GM19025 (cell line): ENCODE measurements around the gene CDH24.

Experiments used
- ATAC-seq: cut with Tn5 transposase; IDR thresholded peaks from one replicate; pipeline ENCODE4 v1.9.1; 2021; ENCODE audit warnings: mild to moderate bottlenecking, low read depth, moderate library complexity; ENCODE audit not compliant: unreplicated experiment

The CDH24 gene

DNA sequence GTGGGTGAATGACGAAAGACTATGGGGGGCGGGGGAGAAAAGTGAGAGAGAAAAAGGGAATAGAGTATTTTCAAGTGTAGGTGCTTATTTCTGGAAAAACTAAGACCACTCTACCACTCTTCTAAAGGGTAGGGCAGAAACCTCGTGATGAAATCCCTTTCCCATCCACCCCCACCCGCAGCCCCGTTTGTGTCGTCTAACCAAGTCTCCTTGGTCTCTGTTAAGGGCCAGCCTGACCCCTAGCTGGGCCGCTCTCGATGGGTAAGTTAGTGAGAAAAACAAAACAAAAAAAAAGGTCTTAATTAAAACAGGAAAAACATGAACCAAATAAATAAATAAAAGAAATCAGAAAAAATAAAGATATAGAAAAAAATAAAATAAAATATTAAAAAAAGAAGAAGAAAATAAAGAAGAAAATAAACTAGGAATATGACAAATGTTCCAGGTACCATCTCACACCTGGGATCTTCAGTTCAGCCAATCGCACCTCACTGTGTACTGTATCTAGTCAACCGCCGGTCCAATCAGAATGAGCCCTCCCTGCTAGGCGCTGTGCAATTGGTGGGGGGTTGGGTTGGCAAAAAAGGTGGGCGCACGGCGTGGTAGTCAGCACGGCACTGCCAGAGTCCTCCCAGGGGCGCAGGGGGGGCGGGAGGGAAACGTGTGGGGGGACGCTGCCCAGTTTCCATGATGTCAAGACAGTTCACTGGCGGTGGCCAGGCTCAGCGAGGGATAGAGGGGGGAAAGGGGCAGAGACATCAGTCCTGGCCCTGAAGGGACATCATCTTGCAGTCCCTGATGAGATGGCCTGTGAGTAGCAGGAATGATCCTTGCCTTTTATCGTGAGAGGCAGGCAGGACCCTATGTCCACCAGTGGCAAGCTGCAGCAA is 9.8 kb upstream of the CDH24 start:
- ATAC-seq, result no peak

DNA sequence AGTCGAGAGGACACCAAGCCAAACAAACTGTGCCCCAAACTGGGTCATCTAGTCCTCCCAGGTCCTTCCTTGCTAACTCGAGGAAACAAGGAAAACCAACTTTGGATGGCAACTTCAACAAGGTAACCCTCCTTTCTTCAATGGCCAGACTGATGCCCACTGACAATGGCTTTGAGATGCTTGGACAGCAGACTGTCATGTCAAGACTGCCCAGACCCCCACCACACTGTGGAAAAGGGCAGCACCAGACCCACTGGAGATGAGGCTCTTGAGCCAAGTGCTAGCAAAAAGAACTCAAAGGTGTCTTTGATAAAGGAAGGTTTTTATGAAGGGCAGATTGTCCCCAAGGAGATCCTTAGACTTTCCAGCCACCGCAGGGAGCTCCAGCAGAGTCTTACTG is 9.0 kb upstream of the CDH24 start:
- no peak for ATAC-seq

DNA sequence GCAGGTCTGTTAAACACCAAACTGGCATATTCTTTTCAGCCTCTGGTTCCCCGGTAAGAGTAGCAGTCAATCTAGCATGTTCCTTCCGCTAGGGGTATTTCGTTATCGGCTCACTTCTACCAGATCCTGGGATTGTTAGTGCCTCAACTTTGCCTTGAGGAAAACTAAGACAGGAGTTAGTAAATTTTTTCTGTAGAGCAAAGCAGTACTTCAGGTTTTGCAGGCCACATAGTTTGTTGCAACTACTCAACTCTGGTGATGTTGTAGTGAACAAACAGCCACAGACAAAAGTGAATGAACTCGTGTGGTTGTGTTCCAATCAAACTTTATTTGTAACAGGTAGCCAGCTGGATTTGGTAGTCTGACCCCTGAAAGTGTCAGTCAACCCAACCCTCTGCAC is 6.3 kb upstream of the CDH24 start:
- ATAC-seq, result no peak

DNA sequence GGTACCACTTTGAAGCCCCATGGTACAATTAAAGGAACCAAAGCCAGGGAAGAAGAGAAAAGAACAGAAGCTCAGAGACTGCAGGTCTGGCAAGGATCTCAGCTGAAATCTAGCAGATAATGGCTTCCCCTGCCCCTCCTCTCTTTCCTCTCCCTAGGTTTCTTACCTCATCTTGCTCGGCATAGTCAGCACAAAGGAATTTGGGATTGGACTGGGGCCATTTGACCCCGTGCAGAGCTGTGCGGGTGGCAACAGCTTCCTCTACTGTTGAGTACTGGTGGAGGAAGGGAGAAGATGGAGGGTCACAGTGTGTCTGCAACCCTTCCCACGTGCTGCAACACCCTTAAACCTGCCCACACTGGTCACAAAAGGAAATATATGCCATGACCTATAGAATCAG is 4.7 kb upstream of the CDH24 start:
- ATAC-seq, result no peak

DNA sequence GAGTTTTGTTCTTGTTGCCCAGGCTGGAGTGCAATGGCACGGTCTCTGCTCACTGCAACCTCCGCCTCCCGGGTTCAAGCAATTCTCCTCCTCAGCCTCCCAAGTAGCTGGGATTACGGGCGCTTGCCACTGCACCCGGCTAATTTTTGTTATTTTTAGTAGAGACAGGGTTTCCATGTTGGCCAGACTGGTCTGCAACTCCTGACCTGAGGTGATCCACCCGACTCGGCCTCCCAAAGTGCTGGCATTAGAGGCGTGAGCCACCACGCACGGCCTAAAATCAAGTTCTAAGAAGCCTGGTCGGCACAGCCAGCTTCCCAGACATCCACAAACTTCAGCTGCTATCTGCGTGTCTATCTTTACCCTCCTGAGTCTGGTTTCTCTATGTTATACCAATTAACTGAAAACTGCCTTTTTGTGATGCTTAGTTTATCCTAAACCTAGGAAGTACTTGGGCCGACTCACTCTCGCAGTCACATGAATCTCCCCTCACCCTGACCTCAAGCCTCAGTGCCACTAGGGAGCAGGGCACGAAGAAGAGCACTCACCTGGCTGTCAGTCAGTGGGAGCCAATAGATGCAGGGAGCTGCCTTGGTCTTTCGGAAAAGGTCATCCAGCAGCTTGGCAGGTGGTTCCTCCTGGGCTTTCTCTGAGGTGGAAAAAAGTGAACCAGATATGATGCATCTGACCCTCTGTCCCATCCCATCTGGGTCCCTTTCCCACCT is 3.4 kb upstream of the CDH24 start:
- no peak for ATAC-seq

DNA sequence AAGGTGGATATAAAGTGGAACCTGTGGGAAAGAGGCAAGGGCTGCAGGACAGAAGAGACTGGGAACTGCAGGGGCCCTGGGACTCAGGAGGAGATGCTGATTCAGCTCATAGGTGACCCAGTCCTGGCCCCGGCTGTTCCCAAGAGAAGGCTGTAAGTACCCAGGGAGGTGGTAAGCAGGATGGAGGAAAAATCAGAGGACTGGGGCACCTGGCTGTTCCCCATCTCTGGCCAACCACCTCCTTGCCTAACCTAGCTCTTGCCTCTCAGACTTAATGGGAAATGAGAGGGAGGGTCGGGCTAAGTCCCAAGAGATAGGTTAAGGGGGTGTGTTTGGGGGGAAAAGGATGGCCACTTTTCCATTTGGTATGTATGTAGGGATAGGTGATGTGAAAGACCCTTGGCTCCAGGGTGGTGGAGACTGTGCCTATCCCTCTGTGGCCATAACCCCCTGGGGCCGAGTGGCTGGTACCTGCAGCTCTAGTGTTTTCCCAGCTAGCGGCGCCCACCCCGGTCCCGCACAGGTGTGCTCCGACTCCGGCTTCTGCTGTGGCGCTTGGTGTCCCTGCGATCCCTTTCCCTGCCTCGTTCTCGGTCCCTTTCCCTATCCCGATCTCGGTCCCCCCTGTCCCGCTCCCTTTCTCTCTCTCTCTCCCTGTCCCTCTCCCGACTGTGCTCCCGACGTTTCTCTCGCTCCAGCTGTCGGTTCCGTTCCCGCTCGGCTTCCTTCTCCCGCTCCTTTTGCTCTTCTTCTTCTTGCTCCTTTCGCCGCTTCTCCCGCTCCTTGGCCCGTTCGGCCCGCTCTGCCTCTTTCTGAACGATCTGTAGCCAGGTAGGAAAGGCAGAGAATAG is 1.6 kb upstream of the CDH24 start:
- ATAC-seq, result no peak

DNA sequence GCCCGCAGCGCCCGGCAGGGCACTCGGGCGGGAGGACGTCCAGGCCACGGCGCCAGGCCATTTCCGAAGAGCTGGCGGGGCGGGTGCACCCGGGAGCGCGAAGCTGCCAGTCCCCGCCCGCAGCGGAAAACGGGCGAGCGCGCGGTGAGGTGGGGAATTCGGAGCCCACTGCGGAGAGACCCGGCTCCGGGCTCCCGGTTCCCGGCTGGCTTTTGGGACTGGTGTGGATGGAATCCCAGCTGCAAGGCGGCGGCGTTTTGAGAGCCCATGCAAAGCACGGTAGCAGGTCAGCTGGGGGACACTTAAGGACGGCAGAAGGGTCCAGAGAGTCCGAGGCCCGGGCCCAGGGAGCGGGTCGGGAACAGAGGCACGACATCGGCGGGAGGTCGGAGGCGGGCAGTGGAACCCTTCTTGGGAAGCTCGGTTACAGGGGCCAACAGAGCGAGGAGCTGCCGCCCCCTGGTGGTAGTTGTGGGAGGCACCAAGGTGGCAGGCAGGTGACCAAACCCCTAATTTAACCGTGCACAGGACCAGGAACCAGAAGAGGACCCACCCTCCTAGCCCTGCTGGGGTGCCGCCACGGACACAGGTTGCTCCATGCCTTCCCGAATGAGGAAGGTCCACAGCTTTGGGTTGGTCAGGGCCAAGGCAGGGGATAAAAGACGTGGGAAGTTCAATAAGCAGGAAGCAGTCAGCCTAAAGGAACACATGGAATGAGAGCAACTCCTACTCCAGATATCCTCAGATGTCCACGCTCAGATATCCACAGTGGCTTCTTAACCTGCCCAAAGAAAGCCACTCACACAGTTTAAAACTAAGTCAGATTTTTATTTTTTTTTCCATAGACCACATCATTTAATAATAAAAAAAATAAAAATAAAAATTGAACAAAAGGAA is 685 bp upstream of the CDH24 start:
- ATAC-seq, result peak; percentile 45

DNA sequence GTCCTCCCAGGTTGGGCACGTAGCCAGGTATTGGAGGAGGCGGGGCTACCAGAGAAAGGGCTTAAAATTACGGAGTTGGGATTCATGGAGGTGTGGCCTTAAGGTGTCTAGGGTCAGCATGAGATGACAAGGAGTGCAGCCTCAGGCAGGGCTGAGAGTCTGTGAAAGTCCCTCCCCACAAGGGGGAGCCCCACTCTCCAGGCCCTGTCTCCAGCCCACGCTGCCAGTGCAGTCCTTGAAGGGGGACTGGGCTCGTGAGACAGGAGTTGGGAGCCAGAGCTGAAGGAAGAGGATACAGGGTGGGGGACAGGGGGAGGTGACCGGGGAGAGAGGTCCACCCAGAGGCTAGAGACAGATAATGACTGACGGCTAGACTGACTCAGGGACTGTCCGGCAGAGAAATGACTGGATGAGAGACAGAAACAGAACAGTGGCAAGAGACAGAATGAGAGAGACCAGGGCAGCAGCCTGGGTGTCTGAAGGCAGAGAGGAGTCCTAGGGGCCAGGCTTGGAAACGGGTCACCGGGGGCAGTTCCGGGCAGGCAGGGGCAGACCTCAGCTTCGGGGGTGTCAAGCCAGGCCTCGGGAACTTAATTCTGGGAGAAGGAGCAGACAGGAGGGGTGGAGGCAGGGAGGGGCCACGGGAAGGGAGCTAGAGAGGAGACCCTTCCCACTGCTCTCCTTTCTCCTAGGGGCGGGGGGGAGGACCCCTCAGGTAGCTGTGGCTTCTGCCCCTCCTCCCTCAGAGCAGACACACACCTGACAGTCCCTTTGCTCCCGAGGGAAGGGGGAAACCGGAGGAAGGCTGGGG is 970 bp downstream of the CDH24 start:
- ATAC-seq, result peak; percentile 47

DNA sequence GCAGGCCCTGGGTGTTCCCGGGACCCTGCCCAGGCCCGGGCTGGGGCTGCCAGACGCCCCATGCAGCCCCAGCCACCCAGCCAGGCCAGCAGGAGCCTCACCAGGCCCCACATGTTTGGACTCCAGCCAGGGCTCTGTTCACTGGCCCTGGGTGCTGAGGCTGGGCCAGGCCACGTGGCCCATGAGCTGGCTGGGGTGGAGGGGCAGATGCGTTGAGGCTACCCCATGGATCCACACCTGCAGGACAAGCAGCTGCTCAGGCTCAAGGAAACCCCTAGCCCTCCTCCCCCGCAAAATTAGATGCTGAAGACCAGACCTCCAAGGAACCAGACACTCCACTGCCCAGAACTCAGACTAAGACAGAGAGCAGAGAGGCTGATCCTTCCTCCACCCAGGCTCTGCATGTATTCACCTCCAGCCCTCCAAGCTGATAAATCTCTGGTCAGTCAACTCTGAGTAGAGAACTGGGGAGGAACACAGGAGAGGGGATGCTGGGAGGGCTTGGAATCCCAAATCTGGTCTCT is 1.6 kb downstream of the CDH24 start:
- ATAC-seq, result no peak

DNA sequence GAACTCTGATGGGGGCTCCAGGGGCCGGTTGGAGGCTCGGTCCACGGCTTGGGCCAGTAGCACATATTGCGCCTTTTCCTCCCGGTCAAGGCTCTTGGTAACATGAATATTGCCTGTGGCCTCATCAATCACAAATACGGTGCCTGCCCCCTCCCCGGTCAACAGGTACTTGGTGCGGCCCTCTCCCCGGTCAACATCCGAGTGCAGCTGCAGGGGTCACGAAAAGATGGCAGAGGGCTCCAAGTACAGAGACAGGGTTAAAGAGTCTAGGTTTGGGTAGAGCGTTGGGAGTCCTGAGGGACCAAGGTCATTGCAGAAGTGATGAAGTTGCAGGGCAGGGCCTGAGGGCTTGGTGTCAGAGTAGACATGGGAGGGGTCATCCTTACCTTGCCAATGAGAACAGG is 2.2 kb downstream of the CDH24 start:
- no peak for ATAC-seq

DNA sequence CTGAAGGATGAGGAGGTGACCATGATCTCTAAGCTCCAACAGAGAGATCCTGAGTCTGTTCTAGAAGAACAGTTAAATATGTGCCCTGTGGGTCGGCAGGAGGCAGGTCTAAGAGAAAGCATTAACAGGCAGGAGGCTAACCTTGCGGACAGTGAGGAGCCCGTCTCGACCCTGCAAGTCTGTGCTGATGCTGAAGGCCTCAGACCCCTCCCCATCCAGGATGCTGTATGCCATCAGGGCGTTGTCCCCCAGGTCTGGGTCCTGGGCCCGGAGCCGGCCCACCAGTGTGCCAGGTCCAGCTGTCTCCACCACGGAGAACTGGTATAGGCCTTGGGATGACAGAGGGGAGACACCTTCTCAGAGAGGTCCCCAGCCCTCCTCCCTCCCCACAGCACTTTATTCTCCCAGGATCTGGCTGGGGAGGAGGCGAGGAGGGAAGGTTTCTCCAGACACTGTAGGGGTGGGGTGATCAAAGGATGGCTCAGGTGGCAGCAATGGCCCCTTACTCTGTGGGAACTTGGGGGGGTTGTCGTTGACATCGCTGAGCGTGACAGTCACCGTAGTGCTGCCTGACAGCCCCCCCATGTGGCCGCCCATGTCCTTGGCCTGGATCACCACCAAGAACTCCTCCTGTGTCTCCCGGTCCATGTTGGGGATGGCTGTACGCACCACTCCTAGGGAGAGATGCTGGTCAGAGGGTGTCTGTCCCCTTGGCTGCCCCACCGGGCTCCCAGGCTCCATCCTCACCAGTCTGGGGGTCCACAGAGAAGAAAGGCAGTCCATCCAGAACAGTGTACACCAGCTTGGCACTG is 3.1 kb downstream of the CDH24 start:
- ATAC-seq, result no peak

DNA sequence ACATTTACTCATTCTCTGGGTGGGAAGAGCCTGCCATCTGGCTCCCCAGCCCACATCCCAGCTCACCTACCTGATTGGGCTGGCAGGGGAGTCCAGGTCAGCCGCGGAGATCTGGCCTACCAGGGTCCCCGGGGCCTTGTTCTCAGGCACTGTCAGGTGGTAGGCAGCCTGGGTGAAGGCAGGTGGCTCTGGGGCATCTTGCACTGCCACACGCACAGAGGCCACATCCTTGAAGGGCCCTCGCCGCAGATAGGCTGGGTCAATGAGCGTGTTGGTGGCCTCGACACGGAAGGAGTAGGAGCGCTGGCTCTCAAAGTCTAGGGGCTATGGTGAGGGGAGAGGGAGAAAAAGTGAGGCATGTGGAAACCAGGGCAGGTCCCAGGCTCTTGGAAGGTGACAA is 3.9 kb downstream of the CDH24 start:
- ATAC-seq, result no peak

DNA sequence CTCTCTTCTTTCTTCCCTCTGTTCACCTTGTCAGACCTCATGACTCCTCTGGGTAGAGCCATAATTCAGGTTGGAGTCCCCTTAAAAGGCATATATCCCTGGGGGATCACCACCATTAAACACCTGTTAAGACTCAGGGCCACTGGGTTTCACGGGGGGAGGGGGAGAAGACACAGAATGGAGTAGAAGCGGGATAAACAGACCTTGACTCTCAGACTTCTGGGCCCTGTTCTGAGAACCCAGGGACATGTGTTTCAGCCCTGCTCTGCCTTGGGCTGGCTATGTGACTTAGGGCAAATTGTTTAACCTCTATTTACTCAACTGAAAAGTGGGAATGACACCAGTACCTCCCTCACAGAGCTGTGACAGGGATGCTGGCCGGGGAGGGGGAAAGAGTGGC is 4.6 kb downstream of the CDH24 start:
- no peak for ATAC-seq

DNA sequence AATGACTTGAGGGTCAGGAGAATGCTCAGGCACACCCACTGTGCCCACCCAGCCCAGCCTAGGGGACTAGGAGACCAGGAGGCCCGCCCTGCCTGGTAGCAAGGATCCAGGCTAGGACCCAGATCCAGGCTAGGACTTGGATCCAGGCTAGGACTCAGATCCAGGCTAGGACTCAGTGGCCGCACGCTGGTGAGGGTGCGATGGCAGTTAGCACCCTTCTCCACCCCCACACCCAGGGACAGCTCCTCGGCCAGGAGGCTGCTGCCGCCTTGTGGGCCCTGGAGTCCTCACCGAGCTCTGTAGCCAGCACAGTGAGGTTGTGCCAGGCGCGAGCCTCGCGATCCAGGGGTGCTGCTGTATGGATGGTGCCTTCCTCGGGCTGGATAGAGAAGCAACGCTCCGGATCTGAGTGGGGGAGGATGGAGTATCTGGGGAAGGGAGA is 5.1 kb downstream of the CDH24 start:
- ATAC-seq, result no peak

DNA sequence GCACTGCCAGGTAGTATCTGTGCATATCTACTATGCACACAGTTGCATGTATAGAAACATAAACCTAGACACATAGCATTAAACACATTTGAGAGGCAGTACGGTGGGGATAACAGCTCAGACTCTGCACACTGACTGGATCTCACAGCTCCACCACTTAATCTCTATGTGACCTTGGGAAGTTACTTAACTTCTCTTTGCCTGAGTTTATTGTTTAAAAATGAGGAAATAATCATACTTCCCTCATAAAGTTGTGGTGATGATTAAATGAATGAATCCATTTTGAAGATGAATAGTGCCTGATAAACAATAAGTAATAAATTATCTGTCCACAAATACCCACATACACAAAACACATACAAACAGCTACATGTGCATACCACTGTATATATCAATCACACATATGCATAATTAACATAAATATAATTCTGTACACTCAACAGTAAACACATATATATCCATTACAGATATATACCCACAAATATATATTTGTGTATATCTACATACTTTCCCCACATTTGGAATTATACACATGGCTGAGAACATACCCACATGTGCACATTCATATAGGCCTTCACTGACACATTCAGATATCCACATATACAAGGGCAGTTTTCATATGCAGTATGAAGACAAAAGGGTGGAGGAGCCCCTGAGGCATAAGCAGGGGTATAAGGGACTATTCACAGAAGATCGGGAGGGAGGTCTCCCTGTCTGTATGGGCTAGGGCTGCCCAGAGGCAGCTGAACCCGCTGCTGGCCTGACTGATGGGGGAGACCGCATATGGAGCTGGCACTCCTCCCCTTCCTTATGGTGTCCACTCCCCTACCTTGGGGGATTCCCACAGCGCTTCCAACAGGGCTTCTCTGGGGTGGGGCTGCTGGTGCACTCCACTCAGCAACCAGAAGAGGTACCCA is 5.9 kb downstream of the CDH24 start:
- no peak for ATAC-seq

DNA sequence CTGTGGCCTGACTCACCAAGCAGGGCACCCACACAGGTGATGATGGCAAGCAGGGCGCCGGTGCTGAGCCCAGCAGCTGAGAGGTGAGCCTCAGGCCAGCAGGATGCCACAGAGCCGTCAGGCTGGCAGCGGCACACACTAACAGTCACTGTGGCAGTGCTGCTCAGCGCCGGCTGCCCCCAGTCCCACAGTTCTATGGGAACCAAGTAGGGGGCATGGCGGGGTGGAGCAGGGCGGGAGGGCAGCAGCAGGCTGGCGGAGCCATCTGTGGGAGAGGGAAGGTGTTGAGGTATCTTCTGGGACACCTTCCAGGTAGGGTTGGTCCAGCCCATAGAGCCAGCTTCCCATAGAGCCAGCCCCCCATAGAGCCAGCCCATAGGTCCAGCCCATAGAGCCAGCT is 8.3 kb downstream of the CDH24 start:
- no peak for ATAC-seq
